HG03460 (cell line): Measurements from ENCODE around the gene GTF2IRD1.
"Not testable (repeated sequence)": the region's sequence is repeated elsewhere in the genome, so short reads cannot be mapped to it uniquely, and the experiment has no call there.

Source experiments
- ATAC-seq: cut with Tn5 transposase; IDR thresholded peaks from one replicate; pipeline ENCODE4 v1.9.1; 2021; ENCODE audit not compliant: unreplicated experiment

The GTF2IRD1 gene

GRCh38 chr7:74466196-74466813 is 12.6 kb downstream of the GTF2IRD1 start:
- no peak for ATAC-seq

DNA sequence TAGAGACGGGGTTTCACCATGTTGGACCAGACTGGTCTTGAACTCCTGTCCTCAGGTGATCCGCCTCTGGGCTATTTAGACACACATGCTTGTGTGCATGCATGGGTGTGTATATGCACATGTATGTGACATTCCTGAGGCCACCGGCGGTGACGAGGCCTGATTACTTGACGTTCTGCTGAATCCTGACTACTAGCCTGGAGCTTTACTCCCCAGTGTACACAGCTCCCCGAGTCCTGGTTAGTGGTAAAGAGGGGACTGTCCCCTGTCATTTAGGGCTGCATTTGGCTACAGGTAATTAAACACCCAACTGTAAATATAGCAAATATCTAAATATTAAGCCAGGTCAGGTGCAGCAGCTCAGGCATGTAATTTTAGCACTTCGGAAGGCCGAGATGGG is 14.2 kb downstream of the GTF2IRD1 start:
- ATAC-seq, result no peak

- no peak for ATAC-seq
These were observed 16.8 kb downstream of the GTF2IRD1 start for GRCh38 chr7:74470504-74470903.

DNA sequence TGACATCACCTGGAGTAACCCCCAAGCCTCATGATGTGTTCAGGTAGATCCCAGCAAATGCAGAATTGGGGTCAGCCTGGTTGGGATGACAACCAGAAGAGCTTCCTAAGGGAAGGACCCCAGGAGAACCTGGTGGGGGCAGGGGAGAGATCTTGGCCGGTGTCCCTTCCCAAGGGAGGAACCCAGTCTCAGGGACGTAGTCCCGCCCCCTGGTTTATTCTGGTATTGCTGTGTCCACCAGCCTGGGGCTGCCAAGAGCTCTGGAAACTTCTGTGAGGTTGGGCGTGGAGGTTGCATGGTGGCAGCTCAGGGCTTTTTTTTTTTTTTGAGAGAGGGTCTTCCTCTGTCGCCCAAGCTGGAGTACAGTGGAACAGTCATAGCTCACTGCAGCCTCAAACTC is 19.4 kb downstream of the GTF2IRD1 start:
- ATAC-seq, result no peak

DNA sequence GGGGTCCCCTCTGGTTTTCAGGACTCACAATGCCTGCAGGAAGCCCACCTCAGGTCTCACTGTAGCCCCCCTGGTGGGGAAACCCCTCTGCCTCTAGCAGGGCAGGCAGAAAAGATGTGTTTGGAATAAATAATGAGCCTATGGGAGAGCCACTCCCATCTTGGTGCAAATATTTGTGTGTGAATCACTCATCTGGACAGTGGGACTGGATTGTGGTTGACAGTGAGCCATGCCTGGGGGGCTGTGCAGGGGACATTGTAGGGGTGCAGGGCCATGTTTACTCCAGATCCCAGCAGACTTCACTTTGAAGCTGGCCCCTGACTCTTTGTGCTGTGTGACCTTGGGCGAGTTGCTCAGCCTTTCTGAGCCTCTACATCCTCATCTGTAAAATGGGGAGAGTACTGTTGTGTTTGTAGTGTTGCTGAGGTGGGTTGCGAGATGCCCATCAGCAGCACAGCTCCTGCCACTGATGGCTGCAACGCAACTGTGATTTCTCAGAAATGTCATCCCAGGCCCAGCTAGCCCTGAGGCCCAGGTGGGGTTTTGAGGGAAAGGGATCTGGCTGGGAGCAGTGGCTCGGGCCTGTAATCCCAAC is 20.7 kb downstream of the GTF2IRD1 start:
- ATAC-seq, result no peak

- no peak for ATAC-seq
These were observed 21.7 kb downstream of the GTF2IRD1 start for GRCh38 chr7:74475243-74475986.

GRCh38 chr7:74475987-74476350 is 22.3 kb downstream of the GTF2IRD1 start:
- no peak for ATAC-seq

DNA sequence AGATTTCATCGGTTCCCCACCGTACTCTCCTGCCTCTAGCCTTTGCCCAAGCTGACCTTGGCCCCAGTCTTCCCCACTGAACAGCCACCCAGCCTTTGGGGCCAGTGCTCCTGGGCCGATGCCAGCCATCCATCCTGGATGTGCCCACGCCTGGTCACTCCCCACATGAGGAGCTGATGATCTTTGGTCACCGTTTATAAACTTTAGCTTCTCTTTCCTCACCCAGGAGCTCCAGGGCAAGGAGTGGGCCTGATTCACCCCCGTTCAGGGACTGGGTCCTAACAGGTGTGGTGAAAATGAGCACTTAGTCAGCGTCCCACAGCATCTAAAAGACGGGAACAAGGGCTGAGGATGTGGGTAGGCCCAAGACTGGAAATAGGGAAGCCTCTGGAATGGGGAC is 22.9 kb downstream of the GTF2IRD1 start:
- no peak for ATAC-seq

DNA sequence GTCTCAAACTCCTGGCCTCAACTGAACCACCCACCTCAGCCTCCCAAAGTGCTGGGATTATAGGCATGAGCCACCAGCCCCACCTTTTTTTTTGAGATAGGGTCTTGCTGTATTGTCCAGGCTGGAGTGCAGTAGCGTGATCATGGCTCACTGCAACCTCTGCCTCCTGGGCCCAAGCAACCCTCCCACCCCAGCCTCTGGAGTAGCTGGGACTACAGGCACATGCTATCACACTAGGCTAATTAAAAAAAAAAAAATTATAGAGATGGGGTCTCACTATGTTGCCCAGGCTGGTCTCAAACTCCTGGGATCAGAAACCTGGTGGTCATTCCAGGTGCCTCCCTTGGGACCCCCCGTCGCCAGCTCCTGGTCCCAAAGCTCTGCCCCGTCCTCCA is 25.0 kb downstream of the GTF2IRD1 start:
- ATAC-seq, result no peak

DNA sequence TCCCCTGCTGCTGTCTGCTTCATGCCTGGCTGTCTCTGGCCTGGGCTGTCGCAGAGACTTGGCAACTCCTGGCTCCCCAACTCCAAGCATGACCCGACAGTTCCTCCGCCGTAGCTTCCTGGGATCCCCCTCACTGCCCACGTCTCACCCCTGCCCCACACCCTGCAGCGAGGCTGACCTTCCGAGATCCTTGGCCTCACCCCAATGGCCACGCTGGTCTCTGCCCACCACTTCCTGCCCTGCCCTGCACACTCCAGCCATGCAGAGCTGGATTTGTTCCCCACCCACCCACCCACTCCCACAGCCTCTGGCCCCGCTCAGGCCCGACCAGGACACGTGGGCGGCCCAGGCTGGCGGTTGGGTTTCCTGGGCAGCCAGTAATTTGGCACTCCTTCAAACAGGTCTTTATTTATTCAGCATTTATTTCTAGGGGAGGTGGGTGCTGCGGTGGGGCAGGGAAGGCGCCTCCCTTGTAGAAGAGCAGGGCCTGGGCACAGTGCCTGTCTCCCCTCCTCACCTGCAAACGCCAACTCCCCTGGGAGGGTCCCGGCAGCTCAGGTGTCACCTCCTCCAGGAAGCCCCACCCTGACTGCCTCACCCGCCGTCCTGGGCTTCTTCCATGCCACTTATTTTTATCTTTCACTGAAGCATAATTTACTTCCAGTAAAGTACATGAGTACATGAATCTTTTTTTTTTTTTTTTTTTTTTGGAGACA is 25.5 kb downstream of the GTF2IRD1 start:
- ATAC-seq, result no peak

GRCh38 chr7:74479961-74480829 is 26.5 kb downstream of the GTF2IRD1 start:
- ATAC-seq, result no peak

GRCh38 chr7:74480861-74481417 is 27.2 kb downstream of the GTF2IRD1 start:
- no peak for ATAC-seq

DNA sequence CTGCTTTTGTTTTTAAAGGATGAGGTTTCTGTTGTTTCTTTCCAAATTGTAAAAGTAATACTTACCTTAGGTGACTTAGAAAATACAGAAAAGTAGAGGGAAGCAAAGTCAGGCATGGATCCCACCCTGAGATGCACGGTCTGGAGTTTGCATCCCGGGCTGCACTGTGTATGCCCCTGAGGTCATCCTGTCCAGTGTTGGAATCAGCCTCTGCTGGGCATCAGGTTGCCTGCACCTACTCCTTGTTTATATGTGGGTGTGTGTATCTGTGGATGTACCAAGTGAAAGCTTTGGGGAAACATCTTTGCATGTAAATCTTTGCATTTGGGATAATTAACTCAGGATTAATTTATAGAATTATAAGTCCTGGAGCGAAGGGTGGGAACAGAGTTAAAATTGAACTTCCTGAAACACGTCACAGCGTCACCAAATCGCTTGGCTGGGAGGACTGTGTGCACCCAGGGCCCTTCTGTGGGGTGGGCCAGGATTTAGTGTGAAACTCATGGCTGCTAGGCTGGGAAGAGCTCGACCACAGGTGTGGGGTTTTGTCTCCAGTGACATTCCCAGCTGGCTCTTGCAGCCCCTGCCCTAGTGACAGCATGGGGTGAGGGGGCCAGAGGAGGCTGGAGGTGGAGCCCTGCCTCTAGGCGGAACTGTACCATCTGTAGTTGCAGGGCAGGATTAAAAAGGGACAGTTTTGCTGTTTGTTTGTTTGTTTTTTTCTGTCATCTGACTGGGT is 27.9 kb downstream of the GTF2IRD1 start:
- ATAC-seq, result no peak

GRCh38 chr7:74482197-74482467 is 28.4 kb downstream of the GTF2IRD1 start:
- ATAC-seq, result no peak

GRCh38 chr7:74482629-74483401 is 29.1 kb downstream of the GTF2IRD1 start:
- no peak for ATAC-seq

DNA sequence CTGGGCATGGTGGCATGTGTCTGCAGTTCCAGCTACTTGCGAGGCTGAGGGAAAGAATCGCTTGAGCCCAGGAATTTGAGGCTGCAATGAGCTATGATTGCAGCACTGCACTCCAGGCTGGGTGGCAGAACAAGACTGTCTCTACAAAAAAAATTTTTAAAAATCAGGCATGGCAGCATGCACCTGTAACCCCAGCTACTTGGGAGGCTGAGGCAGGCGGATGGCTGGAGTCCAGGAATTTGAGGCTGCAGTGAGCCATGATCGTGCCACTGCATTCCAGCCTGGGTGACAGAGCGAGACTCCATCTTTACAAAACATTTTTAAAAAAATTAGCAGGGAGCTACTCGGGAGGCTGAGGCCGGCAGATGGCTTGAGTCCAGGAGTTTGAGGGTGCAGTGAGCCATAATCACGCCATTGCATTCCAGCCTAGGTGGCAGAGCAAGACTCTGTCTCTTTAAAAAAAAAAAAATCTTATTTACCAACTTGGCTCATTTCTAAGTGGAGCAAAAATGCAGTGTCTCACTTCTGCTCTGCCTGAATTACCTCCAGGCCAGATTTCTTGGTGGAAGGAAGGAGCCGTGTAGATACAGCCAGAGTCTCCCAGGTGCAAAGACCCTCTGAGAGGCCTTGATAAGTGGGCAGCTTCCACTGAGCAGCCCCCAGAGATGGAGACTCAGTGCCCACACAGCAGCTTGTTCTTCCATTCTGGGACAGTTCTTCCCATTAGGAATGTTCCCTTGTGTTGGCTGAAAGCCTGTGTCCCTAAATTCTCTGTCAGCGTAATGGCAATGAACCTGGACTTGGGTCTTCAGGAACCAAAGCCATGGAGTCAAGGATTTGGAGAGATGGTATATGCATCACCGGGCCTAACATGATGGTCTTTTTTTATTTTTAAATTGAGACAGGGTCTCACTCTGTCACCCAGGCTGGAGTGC is 30.0 kb downstream of the GTF2IRD1 start:
- no peak for ATAC-seq

DNA sequence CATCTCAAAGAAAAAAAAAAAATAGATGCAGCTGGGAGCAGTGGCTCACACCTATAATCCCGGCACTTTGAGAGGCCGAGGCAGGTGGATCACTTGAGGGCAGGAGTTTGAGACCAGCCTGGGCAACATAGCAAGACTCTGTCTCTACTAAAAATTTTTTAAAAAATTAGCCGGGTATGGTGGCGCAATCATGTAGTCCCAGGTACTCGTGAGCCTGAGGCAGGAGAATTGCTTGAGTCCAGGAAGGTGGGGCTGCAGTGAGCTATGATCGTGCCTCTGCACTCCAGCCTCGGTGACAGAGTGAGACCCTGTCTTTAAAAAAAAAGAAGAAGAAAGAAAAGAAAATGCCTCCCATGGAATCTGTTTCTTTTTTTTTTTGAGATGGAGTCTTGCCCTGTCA is 31.9 kb downstream of the GTF2IRD1 start:
- no peak for ATAC-seq

DNA sequence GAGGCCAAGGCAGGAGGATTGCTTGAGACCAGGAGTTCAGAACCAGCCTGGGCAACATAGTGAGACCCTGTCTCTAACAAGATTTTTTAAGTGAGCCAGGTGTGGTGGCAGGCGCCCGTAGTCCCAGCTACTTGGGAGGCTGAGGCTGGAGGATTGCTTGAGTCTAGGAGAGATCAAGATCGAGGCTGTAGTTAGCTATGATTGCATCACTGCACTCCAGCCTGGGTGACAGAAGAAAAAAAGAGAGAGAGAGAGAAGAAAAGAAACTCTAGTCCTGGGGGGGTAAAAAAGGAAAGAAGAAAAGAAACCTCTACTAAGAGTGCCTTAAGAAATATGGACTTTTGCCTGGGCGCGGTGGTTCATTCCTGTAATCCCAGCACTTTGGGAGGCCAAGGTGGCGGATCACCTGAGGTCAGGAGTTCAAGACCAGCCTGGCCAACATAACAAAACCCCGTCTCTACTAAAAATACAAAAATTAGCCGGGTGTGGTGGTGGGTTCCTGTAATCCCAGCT is 34.9 kb downstream of the GTF2IRD1 start:
- not testable (repeated sequence) for ATAC-seq
